Uterus (tissue), 4 donors: ENCODE results near the gene APOA5. TPM values are rescaled to one million over a fixed set of nuclear protein-coding genes. Genes with fewer than 3 reads are reported as not detected.

Experiments used
- DNase-seq, 2 donors: peaks; one replicate each; pipeline ENCODE4 v3.0.0-alpha.2; 2019 to 2020
- H3K27ac ChIP-seq, 2 donors: fragments of 200-600 bp; sonication (generic); 1 replicate in 1 of 2; 2 replicates in 1 of 2; pipeline ENCODE4 v1.5.1; 2016 to 2018
- H3K27me3 ChIP-seq, 2 donors: fragments of 200-600 bp; sonication (generic); one replicate each; pipeline ENCODE4 v1.5.1; 2018 to 2019; ENCODE audit warnings: control low read depth in 1 of 2
- H3K36me3 ChIP-seq, 2 donors: fragments of 200-600 bp; sonication (generic); one replicate each; pipeline ENCODE4 v1.5.1; 2019; ENCODE audit warnings: control low read depth in 1 of 2
- H3K4me1 ChIP-seq, 2 donors: fragments of 200-600 bp; sonication (generic); one replicate each; pipeline ENCODE4 v1.5.1; 2018 to 2019; ENCODE audit warnings: control low read depth in 1 of 2
- H3K4me3 ChIP-seq, 2 donors: fragments of 200-600 bp; sonication (generic); 1 replicate in 1 of 2; 2 replicates in 1 of 2; pipeline ENCODE4 v1.5.1; 2018 to 2019; ENCODE audit warnings: mild to moderate bottlenecking in 1 of 2
- H3K9me3 ChIP-seq, 2 donors: fragments of 200-600 bp; sonication (generic); one replicate each; pipeline ENCODE4 v1.5.1; 2019; ENCODE audit warnings: control low read depth in 1 of 2
- CTCF ChIP-seq, 4 experiments: fragments of 200-600 bp in 2 of 4; fragments of 450-650 bp in 2 of 4; sonication (generic) in 2 of 4; IDR thresholded peaks; one replicate each; pipeline ENCODE4 v1.5.1; 2016 to 2019; ENCODE audit warnings: antibody characterized with exemption in 4 of 4, mild to moderate bottlenecking in 2 of 4, moderate library complexity in 1 of 4
- POLR2A ChIP-seq, 2 donors: fragments of 450-650 bp; IDR thresholded peaks; one replicate each; pipeline ENCODE4 v1.6.1; 2016; ENCODE audit warnings: antibody characterized with exemption in 2 of 2, mild to moderate bottlenecking in 1 of 2, moderate library complexity in 1 of 2
- intact Hi-C: fragments of 100-400 bp; cut with DNase I; formaldehyde crosslinking; loops from one replicate; pipeline ENCODE4 v1.15.1; 2023; ENCODE audit warnings: low total_unique reads
- total RNA-seq, 4 donors: library from RNA; depleted of rRNA in 3 of 4; stranded (reverse); fragments of >200 nt in 3 of 4; gene quantifications; one replicate each; pipeline versions ENCODE4 v1.1.0 to v1.2.4, GENCODE V29; 2014 to 2023
- donor health status: DM: yes; HTN: yes; CAD: no.

APOA5 gene
- total RNA-seq, result not detected

GRCh38 chr11:116791813-116792143 lies at the start of gene APOA5:
Gene APOA5, minus strand, starts transcription at chr11:116791879. Its CDS starts 19 bp downstream, at chr11:116791860.
- Histone ChIP-seq H3K4me1 (peaks cover 4% of the 10 kb centered on the region in 2 donors), H3K27me3 (no peaks in the 10 kb centered on the region), H3K27ac (no peak within 1 kb of the TSS), H3K4me3 (no peak within 1 kb of the TSS), H3K36me3 (no peaks in the 10 kb centered on the region), H3K9me3 (no peaks in the 10 kb centered on the region)
- no peak for DNase-seq
- intact Hi-C loops, result loop anchor here (10.0 kb wide), 1 partner anchor 433 kb away; no protein-coding TSS in a partner anchor
- TF ChIP-seq CTCF (IDR thresholded peaks at IDR 0.05), result no peak
- TF ChIP-seq POLR2A (IDR thresholded peaks at IDR 0.05), result no peak

GRCh38 chr11:116840746-116841296 lies 49.1 kb upstream of the APOA5 start:
- H3K36me3 ChIP-seq, result no peaks in the 10 kb centered on the region
- H3K4me1 ChIP-seq, result no peaks in the 10 kb centered on the region
- DNase-seq, result no peak
- TF ChIP-seq CTCF (IDR thresholded peaks at IDR 0.05) (no peak), POLR2A (IDR thresholded peaks at IDR 0.05) (no peak)
- H3K4me3 ChIP-seq, result no peak overlapping the region
- H3K9me3 ChIP-seq, result no peaks in the 10 kb centered on the region
- H3K27me3 ChIP-seq, result no peaks in the 10 kb centered on the region
- intact Hi-C loops, result no loop called here
- no peak overlapping the region for H3K27ac ChIP-seq

GRCh38 chr11:116840224-116840745 lies 48.6 kb upstream of the APOA5 start:
- Histone ChIP-seq H3K27me3 (no peaks in the 10 kb centered on the region), H3K4me3 (no peak overlapping the region), H3K4me1 (peaks cover 0 to 4% of the 10 kb centered on the region in 2 donors), H3K27ac (no peak overlapping the region), H3K9me3 (no peaks in the 10 kb centered on the region), H3K36me3 (no peaks in the 10 kb centered on the region)
- intact Hi-C loops, result no loop called here
- DNase-seq, result no peak
- no peak for TF ChIP-seq POLR2A (IDR thresholded peaks at IDR 0.05)
- TF ChIP-seq CTCF (IDR thresholded peaks at IDR 0.05), result no peak

- H3K4me3 ChIP-seq, result no peak overlapping the region
- intact Hi-C loops, result no loop called here
- TF ChIP-seq POLR2A (IDR thresholded peaks at IDR 0.05) (no peak), CTCF (IDR thresholded peaks at IDR 0.05) (no peak)
- DNase-seq, result no peak
- H3K9me3 ChIP-seq, result no peaks in the 10 kb centered on the region
- no peaks in the 10 kb centered on the region for H3K27me3 ChIP-seq
- no peaks in the 10 kb centered on the region for H3K36me3 ChIP-seq
- H3K27ac ChIP-seq, result no peak overlapping the region
- H3K4me1 ChIP-seq, result peaks cover 0 to 5% of the 10 kb centered on the region in 2 donors
These were observed 46.8 kb upstream of the APOA5 start for GRCh38 chr11:116838321-116839084.
